VCaP (cell line): ENCODE measurements around the gene GABRR3.
"Not testable (repeated sequence)": the region's sequence is repeated elsewhere in the genome, so short reads cannot be mapped to it uniquely, and the experiment has no call there.

ENCODE experiments used
- H3K27ac ChIP-seq: fragments of 450-650 bp; 2 replicates; pipeline ENCODE4 v1.5.1; 2017
- TF ChIP-seq, protein P1 (sequence below): fragments of 450-650 bp; conservative IDR thresholded peaks from 2 replicates; pipeline ENCODE4 v1.5.1; 2017; ENCODE audit warnings: mild to moderate bottlenecking, moderate library complexity

Gene GABRR3

DNA sequence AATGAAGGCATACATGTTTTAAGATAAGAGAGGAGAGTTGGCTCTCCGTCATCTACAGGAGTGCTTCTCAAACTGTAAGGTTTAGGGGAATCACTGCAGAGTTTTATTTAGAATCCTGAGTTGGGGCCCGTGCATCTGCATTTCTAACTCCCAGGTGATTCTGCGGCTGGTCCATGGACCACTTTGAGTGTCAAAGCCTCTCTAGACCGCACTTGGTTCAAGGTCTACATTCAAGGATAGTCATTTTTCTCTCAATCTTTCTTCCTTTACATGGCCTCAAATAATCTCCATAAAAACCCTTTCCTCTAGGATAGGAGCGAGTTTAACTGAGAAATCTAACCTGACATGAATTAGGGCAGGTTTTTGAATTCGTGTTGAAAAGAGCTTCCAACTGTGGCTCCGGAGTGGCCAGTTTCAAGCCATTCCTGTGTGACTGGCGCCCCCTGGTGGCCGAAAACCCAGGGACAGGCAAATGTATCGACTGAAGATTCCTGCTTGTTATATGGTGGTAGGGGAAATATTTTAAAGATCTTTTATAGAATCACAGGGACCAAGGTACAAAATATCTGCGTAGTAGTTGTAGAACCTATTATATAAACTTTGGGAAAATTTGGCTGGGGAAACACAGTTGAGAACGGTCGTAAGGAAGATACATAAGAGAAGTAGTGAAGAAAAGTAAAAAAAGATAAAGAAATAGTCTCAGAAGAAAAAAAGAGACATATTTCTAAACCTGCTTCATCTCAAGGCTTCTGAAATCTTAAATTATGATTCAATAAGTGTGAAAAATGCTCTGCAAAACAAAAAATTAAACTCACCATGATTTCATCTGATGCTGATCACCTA is 11.9 kb downstream of the GABRR3 start:
- TF ChIP-seq, protein P1, sequence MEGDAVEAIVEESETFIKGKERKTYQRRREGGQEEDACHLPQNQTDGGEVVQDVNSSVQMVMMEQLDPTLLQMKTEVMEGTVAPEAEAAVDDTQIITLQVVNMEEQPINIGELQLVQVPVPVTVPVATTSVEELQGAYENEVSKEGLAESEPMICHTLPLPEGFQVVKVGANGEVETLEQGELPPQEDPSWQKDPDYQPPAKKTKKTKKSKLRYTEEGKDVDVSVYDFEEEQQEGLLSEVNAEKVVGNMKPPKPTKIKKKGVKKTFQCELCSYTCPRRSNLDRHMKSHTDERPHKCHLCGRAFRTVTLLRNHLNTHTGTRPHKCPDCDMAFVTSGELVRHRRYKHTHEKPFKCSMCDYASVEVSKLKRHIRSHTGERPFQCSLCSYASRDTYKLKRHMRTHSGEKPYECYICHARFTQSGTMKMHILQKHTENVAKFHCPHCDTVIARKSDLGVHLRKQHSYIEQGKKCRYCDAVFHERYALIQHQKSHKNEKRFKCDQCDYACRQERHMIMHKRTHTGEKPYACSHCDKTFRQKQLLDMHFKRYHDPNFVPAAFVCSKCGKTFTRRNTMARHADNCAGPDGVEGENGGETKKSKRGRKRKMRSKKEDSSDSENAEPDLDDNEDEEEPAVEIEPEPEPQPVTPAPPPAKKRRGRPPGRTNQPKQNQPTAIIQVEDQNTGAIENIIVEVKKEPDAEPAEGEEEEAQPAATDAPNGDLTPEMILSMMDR, result peak; percentile 90

DNA sequence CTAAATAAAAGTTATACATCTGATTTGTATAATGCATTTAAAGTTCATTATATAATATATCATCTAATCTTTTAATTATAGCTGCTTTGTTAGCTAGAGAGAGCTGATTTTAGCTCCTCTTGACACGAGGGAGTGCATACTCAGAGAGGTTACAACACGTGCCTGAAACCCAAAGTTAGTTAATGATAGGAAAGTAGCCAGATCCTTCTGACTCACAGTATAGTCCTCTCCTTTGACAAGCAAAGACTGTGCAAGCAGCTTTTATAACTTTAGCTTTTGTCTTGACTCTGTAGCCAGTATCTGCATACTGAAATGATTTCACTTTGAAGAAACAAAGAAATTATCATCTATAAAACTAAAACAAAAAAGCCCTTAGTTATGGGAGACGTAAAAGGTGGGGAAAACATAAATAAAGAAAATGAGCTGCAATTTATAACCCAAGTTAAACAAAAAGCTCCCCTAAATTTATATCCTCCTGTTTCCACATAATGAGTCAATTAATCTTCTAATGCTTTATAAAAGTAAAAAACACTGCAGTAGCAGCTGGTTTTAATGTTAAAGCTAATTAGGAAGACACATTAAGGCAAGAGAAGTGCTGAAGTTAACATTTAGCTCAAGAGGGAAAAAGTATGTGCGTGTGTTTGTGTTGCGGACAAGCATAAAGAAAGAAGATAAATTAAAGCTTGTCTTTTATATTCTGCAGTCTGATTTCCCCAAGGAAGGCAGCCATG is 13.1 kb downstream of the GABRR3 start:
- TF ChIP-seq, protein P1, result no peak
- no peak overlapping the region for H3K27ac ChIP-seq

More for the DNA sequence above, 11.9 kb downstream of the GABRR3 start:
- H3K27ac ChIP-seq, result no peak overlapping the region

DNA sequence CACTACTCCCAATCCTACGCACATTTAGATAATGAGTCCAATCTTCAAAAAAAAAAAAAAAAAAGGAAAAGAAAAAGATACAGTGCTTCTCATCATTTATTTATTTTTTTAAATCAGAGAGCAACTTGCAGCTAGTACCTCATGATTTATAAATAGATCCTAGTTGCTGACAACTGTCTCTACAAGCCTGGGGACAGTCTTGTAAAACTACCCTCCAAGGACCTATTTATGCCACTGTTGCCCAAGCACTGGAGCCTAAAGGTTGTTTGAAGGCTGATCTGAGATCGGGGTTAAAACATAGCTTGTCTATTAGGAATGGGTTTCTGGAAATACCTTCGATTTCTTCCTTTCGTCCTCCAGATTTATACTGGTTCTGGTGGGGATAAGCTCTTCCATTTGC is 14.7 kb downstream of the GABRR3 start:
- TF ChIP-seq, protein P1, result no peak
- H3K27ac ChIP-seq, result no peak overlapping the region

DNA sequence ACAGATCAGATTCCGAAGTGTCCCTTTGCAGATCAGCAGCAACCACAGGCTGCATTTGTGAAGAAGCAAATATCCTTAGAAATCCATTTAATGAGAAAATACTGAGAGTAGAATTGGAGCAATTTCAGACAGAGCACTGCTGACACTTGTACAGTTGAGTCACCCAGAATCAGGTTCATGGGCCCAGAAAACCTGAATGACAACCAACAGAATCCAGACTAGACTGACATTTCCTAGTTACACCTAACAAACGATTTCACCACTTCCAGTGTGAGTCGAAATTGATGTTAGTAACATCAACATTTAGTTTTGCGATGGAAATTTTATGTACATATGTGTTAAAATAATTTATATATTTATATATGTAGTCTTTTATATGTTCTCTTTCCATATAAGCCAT is 16.8 kb downstream of the GABRR3 start:
- no peak overlapping the region for H3K27ac ChIP-seq
- TF ChIP-seq, protein P1, result no peak

DNA sequence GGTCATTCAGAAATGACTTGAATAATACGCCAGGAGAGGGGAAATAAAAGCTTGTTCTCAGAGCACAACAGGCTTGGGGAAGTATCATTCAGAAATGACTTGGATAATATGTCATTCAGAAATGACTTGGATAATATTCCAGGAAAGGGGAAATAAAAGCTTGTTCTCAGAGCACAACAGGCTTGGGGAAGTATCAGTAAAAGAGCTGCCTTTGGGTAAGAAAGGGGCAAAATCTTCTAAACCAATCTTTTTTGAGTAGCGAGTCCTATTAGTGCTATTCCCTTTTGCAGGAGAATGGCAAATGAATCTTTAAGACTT is 20.9 kb downstream of the GABRR3 start:
- TF ChIP-seq, protein P1, result no peak

DNA sequence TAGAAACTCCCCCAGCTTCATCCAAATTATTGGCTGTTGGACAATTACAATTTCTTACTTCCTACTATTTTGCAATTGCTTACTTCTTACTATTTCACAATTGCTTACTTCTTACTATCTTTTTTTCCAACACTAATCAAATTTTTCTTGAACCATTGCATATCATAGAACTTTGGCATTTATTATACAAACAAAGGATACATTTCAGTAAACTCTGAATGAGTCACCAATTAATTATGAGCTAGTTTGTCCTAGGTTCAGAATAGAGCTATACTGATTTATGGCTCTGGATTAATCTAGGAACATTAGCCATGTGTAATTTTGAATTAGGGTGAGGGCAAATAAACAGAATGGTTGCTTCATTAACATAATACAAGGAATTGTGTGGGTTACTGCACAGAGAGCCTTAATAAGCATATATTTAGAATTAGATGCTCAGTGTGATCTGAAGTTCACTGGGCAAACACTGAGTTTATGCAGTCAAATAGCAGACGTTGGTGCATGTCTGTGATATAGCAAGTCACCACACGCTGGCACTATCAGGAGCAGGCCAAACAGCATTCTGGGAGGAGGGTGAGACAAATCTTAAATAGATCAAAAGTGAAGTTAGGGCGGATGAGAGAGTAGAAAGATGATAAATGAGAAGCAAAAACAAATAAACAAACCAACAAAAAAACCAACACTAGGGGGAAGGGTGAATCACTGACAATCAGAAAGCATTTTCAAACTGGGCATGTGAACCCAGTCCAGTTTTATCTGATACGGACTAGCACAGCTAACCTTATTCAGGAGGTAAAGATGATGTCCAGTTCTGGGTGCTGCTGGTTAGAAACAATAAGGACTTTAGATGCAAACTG is 21.5 kb downstream of the GABRR3 start:
- TF ChIP-seq, protein P1, result peak; percentile 62
- H3K27ac ChIP-seq, result no peak overlapping the region

More for the DNA sequence above, 20.9 kb downstream of the GABRR3 start:
- H3K27ac ChIP-seq, result no peak overlapping the region

DNA sequence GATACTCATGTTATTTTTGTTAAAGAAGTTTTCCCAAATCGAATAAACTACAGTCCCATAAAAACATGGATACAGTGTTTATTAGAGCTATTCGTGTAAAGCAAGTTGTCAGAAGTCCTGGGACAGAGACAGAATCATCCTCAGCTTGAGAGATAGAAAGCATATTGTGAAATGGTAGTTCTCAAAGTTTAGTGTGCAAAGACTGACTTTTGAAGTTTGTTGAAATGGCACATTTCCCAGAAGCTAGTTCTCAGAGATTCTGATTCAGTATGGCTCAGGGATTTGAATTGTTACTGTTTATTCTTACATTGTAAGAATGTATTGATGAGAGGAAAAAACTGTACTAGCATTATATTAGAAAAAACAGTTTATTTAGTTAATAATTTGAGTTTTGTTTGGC is 22.1 kb downstream of the GABRR3 start:
- TF ChIP-seq, protein P1, result no peak
- H3K27ac ChIP-seq, result no peak overlapping the region

DNA sequence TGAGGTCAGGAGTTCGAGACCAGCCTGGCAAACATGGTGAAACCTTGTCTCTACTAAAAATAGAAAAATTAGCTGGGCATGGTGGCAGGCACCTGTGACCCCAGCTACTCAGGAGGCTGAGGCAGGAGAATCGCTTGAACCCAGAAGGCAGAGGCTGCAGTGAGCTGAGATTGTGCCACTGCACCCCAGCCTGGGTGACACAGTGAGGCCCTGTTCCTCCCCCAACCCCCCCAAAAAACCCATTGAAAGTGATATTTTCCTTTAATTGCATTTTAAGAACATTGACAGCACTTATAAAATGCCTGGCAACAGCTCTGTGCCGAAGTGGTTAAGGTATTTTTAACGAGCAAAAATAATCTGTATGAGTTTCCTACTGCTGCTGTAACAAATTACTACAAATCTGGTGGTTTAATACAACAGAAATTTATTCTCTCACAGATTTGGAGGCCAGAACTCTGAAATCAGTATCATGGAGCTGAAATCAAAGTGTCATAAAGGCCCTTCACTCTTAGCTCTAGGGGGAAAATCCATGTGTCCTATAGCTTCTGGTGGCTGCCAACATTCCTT is 24.1 kb downstream of the GABRR3 start:
- not testable (repeated sequence) for H3K27ac ChIP-seq
